OCI-LY7 (cell line): ENCODE results near the gene QDPR. TPM values are rescaled to one million over a fixed set of nuclear protein-coding genes. Genes with fewer than 3 reads are reported as not detected.

Source experiments
- BruUV-seq: library from RNA; stranded (reverse); fragments of 400-500 nt; replicated peaks from 2 replicates; lab custom pipeline; 2021; lab: Mats Ljungman, UMichigan
- CTCF ChIA-PET: fragments of 300-600 bp; sonication (Branson Sonifier 250); formaldehyde crosslinking; loops from one replicate; lab custom pipeline; 2022; ENCODE audit warnings: antibody characterized with exemption; ENCODE audit not compliant: unreplicated experiment; lab: Charles Lee
- POLR2A ChIA-PET: fragments of 300-600 bp; sonication (Branson Sonifier 250); formaldehyde crosslinking; loops from one replicate; lab custom pipeline; 2022; ENCODE audit warnings: antibody characterized with exemption; lab: Charles Lee
- DNase-seq: peaks from one replicate; pipeline ENCODE4 v3.0.0-alpha.2; 2015; ENCODE audit warnings: low spot score
- H2AFZ ChIP-seq: fragments of 200-600 bp; sonication (generic), shearing (Covaris generic); 2 replicates; pipeline ENCODE4 v1.6.1; 2014; ENCODE audit warnings: mild to moderate bottlenecking, antibody characterized with exemption, low read length, moderate library complexity
- H3K27ac ChIP-seq: fragments of 200-600 bp; sonication (generic); 2 replicates; pipeline ENCODE4 v1.5.1; 2014; ENCODE audit warnings: mixed run types, low read depth, mild to moderate bottlenecking, moderate library complexity, low read length, inconsistent platforms; ENCODE audit not compliant: poor library complexity, severe bottlenecking
- H3K36me3 ChIP-seq: fragments of 200-600 bp; sonication (generic); 2 replicates; pipeline ENCODE4 v1.6.1; 2014; ENCODE audit warnings: mild to moderate bottlenecking, antibody characterized with exemption, low read length, moderate library complexity, mixed read lengths; ENCODE audit not compliant: insufficient read depth
- H3K4me1 ChIP-seq: fragments of 200-600 bp; sonication (generic); 2 replicates; pipeline ENCODE4 v1.5.1; 2014; ENCODE audit warnings: mild to moderate bottlenecking, low read length; ENCODE audit not compliant: insufficient read depth, poor library complexity, severe bottlenecking
- H3K4me2 ChIP-seq: fragments of 200-600 bp; sonication (generic); 2 replicates; pipeline ENCODE4 v1.6.1; 2014; ENCODE audit warnings: mild to moderate bottlenecking, low read length
- H3K4me3 ChIP-seq: fragments of 200-600 bp; sonication (generic); 2 replicates; pipeline ENCODE4 v1.5.1; 2014; ENCODE audit warnings: mild to moderate bottlenecking, low read depth, low read length; ENCODE audit not compliant: poor library complexity, severe bottlenecking
- H3K79me2 ChIP-seq: fragments of 200-600 bp; sonication (generic); 2 replicates; pipeline ENCODE4 v1.6.1; 2016; ENCODE audit warnings: low read depth, mild to moderate bottlenecking, low read length, moderate library complexity, mixed read lengths; ENCODE audit not compliant: insufficient read depth
- H3K9me2 ChIP-seq: fragments of 200-600 bp; sonication (generic); 2 replicates; pipeline ENCODE4 v1.6.1; 2016; ENCODE audit warnings: mild to moderate bottlenecking, low read length, mixed read lengths; ENCODE audit not compliant: insufficient read depth
- H3K9me3 ChIP-seq: fragments of 200-600 bp; sonication (generic); 2 replicates; pipeline ENCODE4 v1.6.1; 2014; ENCODE audit warnings: mild to moderate bottlenecking, mixed run types, low read length, mixed read lengths
- H4K20me1 ChIP-seq: fragments of 200-600 bp; sonication (generic); 2 replicates; pipeline ENCODE4 v1.6.1; 2014; ENCODE audit warnings: mild to moderate bottlenecking, antibody characterized with exemption, low read length, moderate library complexity, mixed read lengths; ENCODE audit not compliant: insufficient read depth
- EZH2phosphoT487 ChIP-seq: fragments of 200-600 bp; sonication (generic); IDR thresholded peaks from 2 replicates; pipeline ENCODE4 v1.6.1; 2018; ENCODE audit warnings: low read depth, borderline replicate concordance, mild to moderate bottlenecking, mixed run types, antibody characterized with exemption, low read length, moderate library complexity, mixed read lengths
- intact Hi-C: fragments of 100-400 bp; cut with micrococcal nuclease; formaldehyde crosslinking; loops from one replicate; pipeline ENCODE4 v1.10.0; 2022; ENCODE audit not compliant: unreplicated experiment
- total RNA-seq, 2 experiments: library from RNA; depleted of rRNA in 1 of 2; stranded (reverse); fragments of >200 nt in 1 of 2; shearing (Covaris generic) in 1 of 2; gene quantifications; 2 replicates each; pipeline ENCODE4 v1.2.3, GENCODE V29; 2014 to 2022
- TF ChIP-seq, protein P1 (sequence below): fragments of 200-600 bp; sonication (generic); conservative IDR thresholded peaks from 2 replicates; pipeline ENCODE4 v1.5.1; 2014; ENCODE audit warnings: mild to moderate bottlenecking, antibody characterized with exemption, low read length, moderate library complexity, mixed read lengths

The QDPR gene
- total RNA-seq, 2 experiments from 2014 or later: 2.5 to 2.9 TPM

- Histone ChIP-seq H3K27ac (no peak overlapping the region), H3K9me2 (no peaks in the 10 kb centered on the region), H3K4me1 (no peaks in the 10 kb centered on the region), H3K4me3 (no peak overlapping the region), H3K9me3 (no peaks in the 10 kb centered on the region), H3K36me3 (no peaks in the 10 kb centered on the region), H2AFZ (no peak overlapping the region), H4K20me1 (no peaks in the 10 kb centered on the region), H3K79me2 (no peaks in the 10 kb centered on the region), H3K4me2 (no peak overlapping the region)
- ChIA-PET CTCF (no interaction called here), POLR2A (no interaction called here)
- DNase-seq: peak; percentile 15
- TF ChIP-seq, protein P1, sequence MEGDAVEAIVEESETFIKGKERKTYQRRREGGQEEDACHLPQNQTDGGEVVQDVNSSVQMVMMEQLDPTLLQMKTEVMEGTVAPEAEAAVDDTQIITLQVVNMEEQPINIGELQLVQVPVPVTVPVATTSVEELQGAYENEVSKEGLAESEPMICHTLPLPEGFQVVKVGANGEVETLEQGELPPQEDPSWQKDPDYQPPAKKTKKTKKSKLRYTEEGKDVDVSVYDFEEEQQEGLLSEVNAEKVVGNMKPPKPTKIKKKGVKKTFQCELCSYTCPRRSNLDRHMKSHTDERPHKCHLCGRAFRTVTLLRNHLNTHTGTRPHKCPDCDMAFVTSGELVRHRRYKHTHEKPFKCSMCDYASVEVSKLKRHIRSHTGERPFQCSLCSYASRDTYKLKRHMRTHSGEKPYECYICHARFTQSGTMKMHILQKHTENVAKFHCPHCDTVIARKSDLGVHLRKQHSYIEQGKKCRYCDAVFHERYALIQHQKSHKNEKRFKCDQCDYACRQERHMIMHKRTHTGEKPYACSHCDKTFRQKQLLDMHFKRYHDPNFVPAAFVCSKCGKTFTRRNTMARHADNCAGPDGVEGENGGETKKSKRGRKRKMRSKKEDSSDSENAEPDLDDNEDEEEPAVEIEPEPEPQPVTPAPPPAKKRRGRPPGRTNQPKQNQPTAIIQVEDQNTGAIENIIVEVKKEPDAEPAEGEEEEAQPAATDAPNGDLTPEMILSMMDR: no peak; the same call in 1 of the 2 replicates
- no peak for TF ChIP-seq EZH2phosphoT487
- intact Hi-C loops: loop anchor here (1.0 to 10.0 kb wide), 2 partner anchors 121 to 314 kb away; no protein-coding TSS in a partner anchor
- no TSS peak for BruUV-seq
Observed at GRCh38 chr4:17468619-17469221, 43.2 kb downstream of the QDPR start.

DNA sequence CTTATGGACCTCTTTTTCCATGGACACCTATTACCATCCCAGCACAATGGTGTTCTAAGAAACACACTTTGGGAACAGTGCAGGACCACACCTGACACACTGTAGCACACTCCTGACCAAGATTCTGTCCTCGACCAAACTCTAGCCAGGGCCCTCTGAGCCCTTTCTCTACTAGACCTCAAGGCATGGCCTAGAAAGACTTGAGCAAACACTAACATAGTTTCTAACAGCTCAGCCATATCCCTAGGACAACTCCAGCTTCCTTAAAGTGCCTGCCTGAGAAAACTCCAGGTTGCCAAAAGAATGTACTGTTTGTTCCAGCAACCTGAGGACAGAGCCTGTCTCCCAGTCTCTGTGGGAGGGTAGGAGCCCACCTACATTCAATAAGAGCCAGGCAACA lies 48.3 kb downstream of the QDPR start:
- Histone ChIP-seq H3K9me2 (no peaks in the 10 kb centered on the region), H2AFZ (no peak overlapping the region), H3K36me3 (no peaks in the 10 kb centered on the region), H3K4me1 (no peaks in the 10 kb centered on the region), H3K27ac (no peak overlapping the region), H3K79me2 (no peaks in the 10 kb centered on the region), H4K20me1 (no peaks in the 10 kb centered on the region), H3K4me3 (no peak overlapping the region), H3K4me2 (no peak overlapping the region), H3K9me3 (no peaks in the 10 kb centered on the region)
- TF ChIP-seq EZH2phosphoT487: no peak
- TF ChIP-seq, protein P1: no peak
- CTCF ChIA-PET: no interaction called here
- no peak for DNase-seq
- BruUV-seq: no TSS peak
- POLR2A ChIA-PET: no interaction called here
- intact Hi-C loops: loop anchor here (10.0 kb wide), 1 partner anchor 309 kb away; no protein-coding TSS in a partner anchor

- intact Hi-C loops: no loop called here
- TF ChIP-seq, protein P1: no peak
- TF ChIP-seq EZH2phosphoT487: no peak
Observed at GRCh38 chr4:17450269-17450804, 61.6 kb downstream of the QDPR start.

More at GRCh38 chr4:17450269-17450804, 61.6 kb downstream of the QDPR start:
- no peak overlapping the region for H2AFZ ChIP-seq
- no peaks in the 10 kb centered on the region for H3K9me2 ChIP-seq
- H3K36me3 ChIP-seq: no peaks in the 10 kb centered on the region
- ChIA-PET POLR2A (interaction anchor here (0.7 to 1.7 kb wide), 2 partner anchors 36 to 169 kb away, joined by 3 to 4 read pairs; no protein-coding TSS in a partner anchor), CTCF (no interaction called here)
- no TSS peak for BruUV-seq
- no peaks in the 10 kb centered on the region for H3K4me1 ChIP-seq
- H3K4me3 ChIP-seq: no peak overlapping the region
- no peak overlapping the region for H3K27ac ChIP-seq
- no peak for DNase-seq
- no peak overlapping the region for H3K4me2 ChIP-seq
- no peaks in the 10 kb centered on the region for H3K79me2 ChIP-seq
- H3K9me3 ChIP-seq: no peaks in the 10 kb centered on the region
- no peaks in the 10 kb centered on the region for H4K20me1 ChIP-seq
